Activated CD8-positive, alpha-beta T cell treated with anti-CD3 and anti-CD28 coated beads for 36 hours (primary cell): ENCODE measurements around the gene ZDHHC1. TPM values are rescaled to one million over a fixed set of nuclear protein-coding genes. Genes with fewer than 3 reads are reported as not detected.

Experiments
- ATAC-seq: fragments of 200-7000 bp; cut with Tn5 transposase; one replicate; pipeline ENCODE4 v1.10.0; 2021; ENCODE audit warnings: mild to moderate bottlenecking, moderate library complexity
- CTCF ChIA-PET: fragments of 350-600 bp; sonication (Branson Sonifier 250); formaldehyde crosslinking; loops from one replicate; lab custom pipeline; 2021; ENCODE audit warnings: antibody characterized with exemption; lab: Charles Lee
- POLR2A ChIA-PET: fragments of 350-600 bp; sonication (Branson Sonifier 250); formaldehyde crosslinking; loops from one replicate; lab custom pipeline; 2021; ENCODE audit warnings: antibody characterized with exemption; lab: Charles Lee
- DNase-seq: peaks from one replicate; pipeline ENCODE4 v3.0.0-alpha.2; 2020
- H3K27ac Mint-ChIP-seq: one replicate; pipeline ENCODE4 v1.8.0; 2021; ENCODE audit warnings: mild to moderate bottlenecking, mixed read lengths
- H3K27me3 Mint-ChIP-seq: one replicate; pipeline ENCODE4 v1.8.0; 2021; ENCODE audit warnings: mixed read lengths
- H3K36me3 Mint-ChIP-seq: one replicate; pipeline ENCODE4 v1.8.0; 2021; ENCODE audit warnings: low read depth, mixed read lengths
- H3K4me1 Mint-ChIP-seq: one replicate; pipeline ENCODE4 v1.8.0; 2021; ENCODE audit warnings: low read depth, mixed read lengths
- H3K4me3 Mint-ChIP-seq: one replicate; pipeline ENCODE4 v1.8.0; 2021; ENCODE audit warnings: mild to moderate bottlenecking, moderate library complexity, mixed read lengths
- H3K9me3 Mint-ChIP-seq: one replicate; pipeline ENCODE4 v1.8.0; 2021; ENCODE audit warnings: mixed read lengths
- intact Hi-C: fragments of 100-400 bp; cut with micrococcal nuclease; formaldehyde crosslinking; loops from one replicate; pipeline ENCODE4 v1.10.0; 2022
- total RNA-seq, 2 experiments: library from RNA; stranded (reverse); gene quantifications; one replicate each; pipeline ENCODE4 v1.2.3, GENCODE V29; 2021
- TF ChIP-seq, protein P1 (sequence below): fragments of 200-600 bp; IDR thresholded peaks from one replicate; pipeline ENCODE4 v1.8.0; 2022; ENCODE audit warnings: antibody characterized with exemption, mild to moderate bottlenecking

The ZDHHC1 gene
- total RNA-seq, 2 experiments from 2014 or later, result 0.54 to 0.60 TPM

DNA sequence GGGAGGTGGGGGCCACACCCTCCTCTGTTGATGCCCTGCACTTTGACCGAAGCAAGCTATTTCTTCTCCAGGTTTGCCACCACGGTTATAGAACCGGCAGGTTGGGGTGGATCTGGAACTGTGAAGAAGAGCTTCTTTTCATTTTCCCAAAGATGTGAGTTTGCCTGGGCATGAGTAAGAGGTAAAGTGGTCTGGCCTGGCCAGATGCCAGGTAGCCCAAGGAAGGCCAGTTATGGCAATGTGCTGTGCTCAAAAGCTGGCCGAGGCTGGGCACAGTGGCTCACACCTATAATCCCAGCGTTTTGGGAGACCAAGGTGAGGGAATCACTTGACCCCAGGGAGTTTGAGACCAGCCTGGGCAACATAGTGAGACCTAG is 46.0 kb upstream of the ZDHHC1 start:
- Mint-ChIP-seq H3K4me3 (no peak overlapping the region), H3K27ac (no peak overlapping the region), H3K9me3 (no peaks in the 10 kb centered on the region), H3K4me1 (peaks cover 13% of the 10 kb centered on the region), H3K27me3 (no peaks in the 10 kb centered on the region), H3K36me3 (no peaks in the 10 kb centered on the region)
- DNase-seq, result no peak
- ChIA-PET POLR2A (interaction anchor here (0.8 to 1.0 kb wide), 2 partner anchors 10 to 18 kb away, joined by 3 read pairs; no protein-coding TSS in a partner anchor), CTCF (interaction anchor here (1.0 to 1.5 kb wide), 3 partner anchors 9 to 34 kb away, joined by 3 to 6 read pairs (median 4); no protein-coding TSS in a partner anchor)
- ATAC-seq, result no peak
- intact Hi-C loops, result no loop called here
- TF ChIP-seq, protein P1, sequence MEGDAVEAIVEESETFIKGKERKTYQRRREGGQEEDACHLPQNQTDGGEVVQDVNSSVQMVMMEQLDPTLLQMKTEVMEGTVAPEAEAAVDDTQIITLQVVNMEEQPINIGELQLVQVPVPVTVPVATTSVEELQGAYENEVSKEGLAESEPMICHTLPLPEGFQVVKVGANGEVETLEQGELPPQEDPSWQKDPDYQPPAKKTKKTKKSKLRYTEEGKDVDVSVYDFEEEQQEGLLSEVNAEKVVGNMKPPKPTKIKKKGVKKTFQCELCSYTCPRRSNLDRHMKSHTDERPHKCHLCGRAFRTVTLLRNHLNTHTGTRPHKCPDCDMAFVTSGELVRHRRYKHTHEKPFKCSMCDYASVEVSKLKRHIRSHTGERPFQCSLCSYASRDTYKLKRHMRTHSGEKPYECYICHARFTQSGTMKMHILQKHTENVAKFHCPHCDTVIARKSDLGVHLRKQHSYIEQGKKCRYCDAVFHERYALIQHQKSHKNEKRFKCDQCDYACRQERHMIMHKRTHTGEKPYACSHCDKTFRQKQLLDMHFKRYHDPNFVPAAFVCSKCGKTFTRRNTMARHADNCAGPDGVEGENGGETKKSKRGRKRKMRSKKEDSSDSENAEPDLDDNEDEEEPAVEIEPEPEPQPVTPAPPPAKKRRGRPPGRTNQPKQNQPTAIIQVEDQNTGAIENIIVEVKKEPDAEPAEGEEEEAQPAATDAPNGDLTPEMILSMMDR, result no peak

DNA sequence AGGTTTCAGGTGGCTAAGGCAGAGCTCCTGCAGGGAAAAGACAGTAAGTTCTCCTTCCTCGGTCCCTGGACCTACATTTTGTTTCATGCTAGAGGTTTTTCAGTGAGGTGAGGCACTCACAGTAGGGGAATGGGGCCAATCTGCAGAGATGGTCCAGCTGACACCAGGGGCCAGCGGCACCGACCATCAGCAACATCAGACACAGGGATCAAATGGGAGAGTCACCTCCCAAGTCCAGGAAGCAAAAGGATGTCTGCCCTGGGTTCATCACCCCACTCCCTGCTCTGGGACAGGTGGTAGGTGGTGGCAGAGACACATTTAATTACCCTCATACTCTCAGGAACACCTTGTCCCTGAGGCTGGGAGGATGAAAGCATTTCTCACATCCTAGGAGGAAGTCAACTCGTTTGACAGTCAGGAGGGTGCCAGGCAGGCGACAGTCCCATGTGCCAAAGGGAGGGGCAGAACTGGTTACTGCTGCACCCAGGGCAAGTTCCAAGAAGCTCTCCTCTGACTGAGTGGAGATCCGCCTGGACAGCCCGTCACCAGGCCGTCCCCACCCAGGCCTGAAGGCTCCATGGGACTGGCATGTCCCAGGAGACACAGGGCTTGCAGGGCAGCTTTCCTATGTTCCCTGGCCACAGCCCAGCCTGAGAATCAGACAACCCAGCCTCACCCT is 45.5 kb upstream of the ZDHHC1 start:
- POLR2A ChIA-PET, result interaction anchor here (0.7 to 1.0 kb wide), 4 partner anchors 9 to 177 kb away, joined by 3 read pairs; partner anchors contain the start of gene AGRP
- DNase-seq, result no peak
- TF ChIP-seq, protein P1, result no peak
- Mint-ChIP-seq H3K4me1 (peaks cover 16% of the 10 kb centered on the region), H3K4me3 (no peak overlapping the region), H3K9me3 (no peaks in the 10 kb centered on the region), H3K27ac (no peak overlapping the region), H3K27me3 (no peaks in the 10 kb centered on the region), H3K36me3 (no peaks in the 10 kb centered on the region)
- intact Hi-C loops, result no loop called here
- ATAC-seq, result no peak
- CTCF ChIA-PET, result interaction anchor here (0.8 to 1.5 kb wide), 3 partner anchors 8 to 34 kb away, joined by 3 to 6 read pairs (median 3); no protein-coding TSS in a partner anchor

DNA sequence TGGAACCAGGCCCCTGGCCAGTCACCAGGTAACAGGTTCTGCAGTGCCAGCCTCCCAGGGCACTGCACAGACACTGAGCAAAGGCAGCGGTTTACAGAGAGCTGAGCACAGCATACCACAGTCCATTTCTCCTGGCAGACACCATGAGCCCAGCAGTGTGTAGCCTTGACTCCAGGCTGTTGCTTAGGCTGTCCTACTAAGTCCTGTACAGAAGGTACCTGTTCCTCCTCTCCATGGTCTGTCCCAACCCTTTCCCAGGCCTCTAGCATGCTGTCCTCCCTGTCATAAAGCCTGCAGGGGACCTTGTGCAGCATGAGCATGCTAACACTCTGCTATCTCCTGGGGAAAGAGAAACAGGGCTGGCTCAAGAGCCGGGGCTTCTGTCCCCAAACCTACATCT is 44.7 kb upstream of the ZDHHC1 start:
- intact Hi-C loops, result no loop called here
- H3K36me3 Mint-ChIP-seq, result no peaks in the 10 kb centered on the region
- no peak for DNase-seq
- no peak for ATAC-seq
- ChIA-PET CTCF (interaction anchor here (0.8 to 1.5 kb wide), 3 partner anchors 10 to 33 kb away, joined by 3 to 6 read pairs (median 3); no protein-coding TSS in a partner anchor), POLR2A (interaction anchor here (0.7 to 0.9 kb wide), 2 partner anchors 22 to 178 kb away, joined by 3 read pairs; partner anchors contain the start of gene AGRP)
- no peaks in the 10 kb centered on the region for H3K9me3 Mint-ChIP-seq
- no peaks in the 10 kb centered on the region for H3K27me3 Mint-ChIP-seq
- no peak overlapping the region for H3K4me3 Mint-ChIP-seq
- no peak overlapping the region for H3K27ac Mint-ChIP-seq
- H3K4me1 Mint-ChIP-seq, result peaks cover 17% of the 10 kb centered on the region
- TF ChIP-seq, protein P1, result no peak

DNA sequence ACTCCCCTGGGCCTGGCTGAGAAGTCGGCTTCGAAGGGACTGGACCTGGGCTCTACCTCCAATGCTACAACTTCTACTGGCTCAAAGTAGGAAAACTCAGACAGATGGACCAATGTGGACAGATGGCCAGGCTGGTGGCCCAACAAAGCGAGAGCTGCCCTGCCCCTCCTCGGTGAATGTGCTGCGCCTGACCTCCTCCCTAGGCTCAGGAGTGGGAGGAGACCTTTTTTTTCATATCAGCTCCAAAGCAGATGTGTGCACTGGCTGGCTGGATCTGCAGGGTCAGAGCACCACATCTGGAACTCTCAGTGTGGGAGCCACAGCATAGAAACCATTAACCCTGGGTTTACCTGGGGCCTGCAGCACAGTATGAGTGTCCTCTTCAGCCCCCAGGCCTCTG is 43.9 kb upstream of the ZDHHC1 start:
- DNase-seq (no peak), ATAC-seq (no peak)
- Mint-ChIP-seq H3K4me1 (peaks cover 10% of the 10 kb centered on the region), H3K27me3 (no peaks in the 10 kb centered on the region), H3K4me3 (no peak overlapping the region), H3K36me3 (no peaks in the 10 kb centered on the region), H3K27ac (no peak overlapping the region), H3K9me3 (no peaks in the 10 kb centered on the region)
- TF ChIP-seq, protein P1, result no peak
- intact Hi-C loops, result no loop called here
- POLR2A ChIA-PET, result no interaction called here
- CTCF ChIA-PET, result interaction anchor here (1.1 to 1.4 kb wide), 2 partner anchors 9 to 32 kb away, joined by 3 read pairs; no protein-coding TSS in a partner anchor

DNA sequence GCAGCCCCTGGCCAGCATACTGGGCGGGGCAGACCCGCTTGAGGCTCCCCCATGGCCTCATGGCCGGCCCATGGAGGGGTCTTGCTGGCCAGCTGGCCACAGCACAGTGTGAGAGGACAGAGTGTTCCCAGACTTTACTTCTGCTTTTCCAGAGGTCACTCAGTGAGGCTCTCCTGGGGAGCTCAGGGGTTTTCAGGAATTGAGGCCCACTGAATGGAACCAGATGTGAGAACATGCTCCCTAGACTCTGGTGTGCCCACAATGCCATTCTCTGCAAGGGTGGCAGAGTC is 43.5 kb upstream of the ZDHHC1 start:
- ChIA-PET CTCF (interaction anchor here (1.1 to 1.4 kb wide), 2 partner anchors 9 to 32 kb away, joined by 3 read pairs; no protein-coding TSS in a partner anchor), POLR2A (no interaction called here)
- TF ChIP-seq, protein P1, result no peak
- DNase-seq, result no peak
- Mint-ChIP-seq H3K4me1 (peaks cover 10% of the 10 kb centered on the region), H3K4me3 (no peak overlapping the region), H3K9me3 (no peaks in the 10 kb centered on the region), H3K27ac (no peak overlapping the region), H3K27me3 (no peaks in the 10 kb centered on the region), H3K36me3 (no peaks in the 10 kb centered on the region)
- ATAC-seq, result no peak
- intact Hi-C loops, result no loop called here
